ENCODE measurements around the gene ZYG11B. TPM values are rescaled to one million over a fixed set of nuclear protein-coding genes. Genes with fewer than 3 reads are reported as not detected.

Gene ZYG11B
- total and polyA plus RNA-seq, 2 of the 13 experiments (the other 11 are each of a cell fraction or from before 2014, with no cell fraction given): 6.9 to 17.9 TPM

DNA sequence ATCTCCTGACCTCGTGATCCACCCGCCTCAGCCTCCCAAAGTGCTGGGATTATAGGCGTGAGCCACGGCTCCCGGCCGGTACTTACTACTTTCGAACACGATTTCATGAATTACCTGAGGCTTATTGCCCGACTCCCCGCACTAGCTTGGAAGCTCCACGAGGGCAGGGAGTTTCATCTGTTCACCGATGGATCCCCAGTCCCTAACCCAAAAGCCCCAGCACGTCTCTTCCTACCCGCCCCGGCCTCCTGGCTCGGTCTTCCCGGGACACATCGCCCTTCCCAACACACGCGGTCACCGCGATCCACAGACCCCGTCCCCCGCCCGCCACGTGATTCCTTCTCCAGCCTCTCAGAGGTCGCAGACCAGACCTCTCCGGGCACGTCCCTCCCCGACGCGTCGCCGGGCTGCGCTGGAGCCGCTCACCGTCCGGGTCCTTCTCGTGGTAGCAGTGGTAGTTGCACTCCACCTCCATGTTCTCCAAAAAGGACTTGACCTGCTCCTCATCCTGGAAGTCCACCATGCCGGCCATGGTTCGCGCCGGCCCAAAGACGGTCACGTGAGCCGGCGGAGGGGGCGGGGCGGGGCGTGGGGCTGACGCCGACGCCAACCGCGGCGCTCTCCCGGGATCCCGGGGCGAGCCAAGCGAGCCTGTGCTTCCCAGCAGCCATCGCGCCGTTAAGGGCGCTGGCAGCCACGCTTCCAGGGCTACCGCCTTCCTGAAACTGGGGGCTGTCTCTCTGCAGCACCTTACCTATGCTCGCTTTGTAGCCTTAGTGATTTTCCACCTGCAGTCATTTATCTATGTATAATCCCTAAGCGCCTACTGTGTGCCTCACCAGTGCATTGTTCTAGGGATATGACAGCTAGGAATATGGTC lies 28.2 kb upstream of the ZYG11B start, which contains the start of gene COA7 (continued):
- TF ChIP-seq, protein P1, sequence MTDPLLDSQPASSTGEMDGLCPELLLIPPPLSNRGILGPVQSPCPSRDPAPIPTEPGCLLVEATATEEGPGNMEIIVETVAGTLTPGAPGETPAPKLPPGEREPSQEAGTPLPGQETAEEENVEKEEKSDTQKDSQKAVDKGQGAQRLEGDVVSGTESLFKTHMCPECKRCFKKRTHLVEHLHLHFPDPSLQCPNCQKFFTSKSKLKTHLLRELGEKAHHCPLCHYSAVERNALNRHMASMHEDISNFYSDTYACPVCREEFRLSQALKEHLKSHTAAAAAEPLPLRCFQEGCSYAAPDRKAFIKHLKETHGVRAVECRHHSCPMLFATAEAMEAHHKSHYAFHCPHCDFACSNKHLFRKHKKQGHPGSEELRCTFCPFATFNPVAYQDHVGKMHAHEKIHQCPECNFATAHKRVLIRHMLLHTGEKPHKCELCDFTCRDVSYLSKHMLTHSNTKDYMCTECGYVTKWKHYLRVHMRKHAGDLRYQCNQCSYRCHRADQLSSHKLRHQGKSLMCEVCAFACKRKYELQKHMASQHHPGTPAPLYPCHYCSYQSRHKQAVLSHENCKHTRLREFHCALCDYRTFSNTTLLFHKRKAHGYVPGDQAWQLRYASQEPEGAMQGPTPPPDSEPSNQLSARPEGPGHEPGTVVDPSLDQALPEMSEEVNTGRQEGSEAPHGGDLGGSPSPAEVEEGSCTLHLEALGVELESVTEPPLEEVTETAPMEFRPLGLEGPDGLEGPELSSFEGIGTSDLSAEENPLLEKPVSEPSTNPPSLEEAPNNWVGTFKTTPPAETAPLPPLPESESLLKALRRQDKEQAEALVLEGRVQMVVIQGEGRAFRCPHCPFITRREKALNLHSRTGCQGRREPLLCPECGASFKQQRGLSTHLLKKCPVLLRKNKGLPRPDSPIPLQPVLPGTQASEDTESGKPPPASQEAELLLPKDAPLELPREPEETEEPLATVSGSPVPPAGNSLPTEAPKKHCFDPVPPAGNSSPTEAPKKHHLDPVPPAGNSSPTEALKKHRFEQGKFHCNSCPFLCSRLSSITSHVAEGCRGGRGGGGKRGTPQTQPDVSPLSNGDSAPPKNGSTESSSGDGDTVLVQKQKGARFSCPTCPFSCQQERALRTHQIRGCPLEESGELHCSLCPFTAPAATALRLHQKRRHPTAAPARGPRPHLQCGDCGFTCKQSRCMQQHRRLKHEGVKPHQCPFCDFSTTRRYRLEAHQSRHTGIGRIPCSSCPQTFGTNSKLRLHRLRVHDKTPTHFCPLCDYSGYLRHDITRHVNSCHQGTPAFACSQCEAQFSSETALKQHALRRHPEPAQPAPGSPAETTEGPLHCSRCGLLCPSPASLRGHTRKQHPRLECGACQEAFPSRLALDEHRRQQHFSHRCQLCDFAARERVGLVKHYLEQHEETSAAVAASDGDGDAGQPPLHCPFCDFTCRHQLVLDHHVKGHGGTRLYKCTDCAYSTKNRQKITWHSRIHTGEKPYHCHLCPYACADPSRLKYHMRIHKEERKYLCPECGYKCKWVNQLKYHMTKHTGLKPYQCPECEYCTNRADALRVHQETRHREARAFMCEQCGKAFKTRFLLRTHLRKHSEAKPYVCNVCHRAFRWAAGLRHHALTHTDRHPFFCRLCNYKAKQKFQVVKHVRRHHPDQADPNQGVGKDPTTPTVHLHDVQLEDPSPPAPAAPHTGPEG (CRISPR knock-in tag; IDR thresholded peaks at IDR 0.05): peak; percentile 83; the same call in 1 of the 2 replicates
- 0 out of 2 replicates have a peak, but pooled peaks have one; percentile 42 for TF ChIP-seq FLYWCH1 (CRISPR knock-in tag; IDR thresholded peaks at IDR 0.05)
- TF ChIP-seq, protein P2, sequence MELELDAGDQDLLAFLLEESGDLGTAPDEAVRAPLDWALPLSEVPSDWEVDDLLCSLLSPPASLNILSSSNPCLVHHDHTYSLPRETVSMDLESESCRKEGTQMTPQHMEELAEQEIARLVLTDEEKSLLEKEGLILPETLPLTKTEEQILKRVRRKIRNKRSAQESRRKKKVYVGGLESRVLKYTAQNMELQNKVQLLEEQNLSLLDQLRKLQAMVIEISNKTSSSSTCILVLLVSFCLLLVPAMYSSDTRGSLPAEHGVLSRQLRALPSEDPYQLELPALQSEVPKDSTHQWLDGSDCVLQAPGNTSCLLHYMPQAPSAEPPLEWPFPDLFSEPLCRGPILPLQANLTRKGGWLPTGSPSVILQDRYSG (CRISPR knock-in tag; IDR thresholded peaks at IDR 0.05): peak; percentile 84; the same call in 1 of the 2 replicates
- no peak for TF ChIP-seq SCMH1 (CRISPR knock-in tag; IDR thresholded peaks at IDR 0.05; ENCODE audit: borderline replicate concordance)
- TF ChIP-seq, protein P3, sequence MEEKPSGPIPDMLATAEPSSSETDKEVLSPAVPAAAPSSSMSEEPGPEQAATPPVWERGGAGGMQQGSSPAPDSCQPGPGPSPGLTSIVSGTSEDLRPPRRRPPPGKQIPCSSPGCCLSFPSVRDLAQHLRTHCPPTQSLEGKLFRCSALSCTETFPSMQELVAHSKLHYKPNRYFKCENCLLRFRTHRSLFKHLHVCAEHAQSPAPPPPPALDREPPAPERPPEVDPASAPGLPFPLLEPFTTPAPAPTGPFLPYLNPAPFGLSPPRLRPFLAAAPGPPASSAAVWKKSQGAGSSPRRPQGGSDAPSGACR (CRISPR knock-in tag; IDR thresholded peaks at IDR 0.05): no peak
- TF ChIP-seq ZIK1 (CRISPR knock-in tag; IDR thresholded peaks at IDR 0.05; ENCODE audit: borderline replicate concordance, low read depth): peak; percentile 88; the same call in 1 of the 2 replicates
- TF ChIP-seq, protein P4, sequence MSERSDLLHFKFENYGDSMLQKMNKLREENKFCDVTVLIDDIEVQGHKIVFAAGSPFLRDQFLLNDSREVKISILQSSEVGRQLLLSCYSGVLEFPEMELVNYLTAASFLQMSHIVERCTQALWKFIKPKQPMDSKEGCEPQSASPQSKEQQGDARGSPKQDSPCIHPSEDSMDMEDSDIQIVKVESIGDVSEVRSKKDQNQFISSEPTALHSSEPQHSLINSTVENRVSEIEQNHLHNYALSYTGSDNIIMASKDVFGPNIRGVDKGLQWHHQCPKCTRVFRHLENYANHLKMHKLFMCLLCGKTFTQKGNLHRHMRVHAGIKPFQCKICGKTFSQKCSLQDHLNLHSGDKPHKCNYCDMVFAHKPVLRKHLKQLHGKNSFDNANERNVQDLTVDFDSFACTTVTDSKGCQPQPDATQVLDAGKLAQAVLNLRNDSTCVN (CRISPR knock-in tag; IDR thresholded peaks at IDR 0.05; ENCODE audit: borderline replicate concordance): 0 out of 2 replicates have a peak, but pooled peaks have one; percentile 53
- peak; percentile 96 for TF ChIP-seq NRL (CRISPR knock-in tag; IDR thresholded peaks at IDR 0.05; ENCODE audit: borderline replicate concordance)
- TF ChIP-seq, protein P5, sequence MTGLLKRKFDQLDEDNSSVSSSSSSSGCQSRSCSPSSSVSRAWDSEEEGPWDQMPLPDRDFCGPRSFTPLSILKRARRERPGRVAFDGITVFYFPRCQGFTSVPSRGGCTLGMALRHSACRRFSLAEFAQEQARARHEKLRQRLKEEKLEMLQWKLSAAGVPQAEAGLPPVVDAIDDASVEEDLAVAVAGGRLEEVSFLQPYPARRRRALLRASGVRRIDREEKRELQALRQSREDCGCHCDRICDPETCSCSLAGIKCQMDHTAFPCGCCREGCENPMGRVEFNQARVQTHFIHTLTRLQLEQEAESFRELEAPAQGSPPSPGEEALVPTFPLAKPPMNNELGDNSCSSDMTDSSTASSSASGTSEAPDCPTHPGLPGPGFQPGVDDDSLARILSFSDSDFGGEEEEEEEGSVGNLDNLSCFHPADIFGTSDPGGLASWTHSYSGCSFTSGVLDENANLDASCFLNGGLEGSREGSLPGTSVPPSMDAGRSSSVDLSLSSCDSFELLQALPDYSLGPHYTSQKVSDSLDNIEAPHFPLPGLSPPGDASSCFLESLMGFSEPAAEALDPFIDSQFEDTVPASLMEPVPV (CRISPR knock-in tag; IDR thresholded peaks at IDR 0.05): peak; percentile 96
- TF ChIP-seq SETDB1 (CRISPR knock-in tag; IDR thresholded peaks at IDR 0.05; ENCODE audit: borderline replicate concordance): peak; percentile 82; the same call in 1 of the 2 replicates
- TF ChIP-seq ZFP1 (CRISPR knock-in tag; IDR thresholded peaks at IDR 0.05): 0 out of 2 replicates have a peak, but pooled peaks have one; percentile 62
- TF ChIP-seq GATA4 (IDR thresholded peaks at IDR 0.05; ENCODE audit: borderline replicate concordance, low read depth): no peak
- TF ChIP-seq XBP1 (CRISPR knock-in tag; IDR thresholded peaks at IDR 0.05): peak; percentile 70; the same call in 1 of the 2 replicates
- TF ChIP-seq ZNF841 (CRISPR knock-in tag; IDR thresholded peaks at IDR 0.05; ENCODE audit: borderline replicate concordance): peak; percentile 83
- TF ChIP-seq ZNF382 (CRISPR knock-in tag; IDR thresholded peaks at IDR 0.05; ENCODE audit: borderline replicate concordance): no peak

All from HepG2 (cell line).